Measurements from ENCODE around the gene ADARB1.

The ADARB1 gene

DNA sequence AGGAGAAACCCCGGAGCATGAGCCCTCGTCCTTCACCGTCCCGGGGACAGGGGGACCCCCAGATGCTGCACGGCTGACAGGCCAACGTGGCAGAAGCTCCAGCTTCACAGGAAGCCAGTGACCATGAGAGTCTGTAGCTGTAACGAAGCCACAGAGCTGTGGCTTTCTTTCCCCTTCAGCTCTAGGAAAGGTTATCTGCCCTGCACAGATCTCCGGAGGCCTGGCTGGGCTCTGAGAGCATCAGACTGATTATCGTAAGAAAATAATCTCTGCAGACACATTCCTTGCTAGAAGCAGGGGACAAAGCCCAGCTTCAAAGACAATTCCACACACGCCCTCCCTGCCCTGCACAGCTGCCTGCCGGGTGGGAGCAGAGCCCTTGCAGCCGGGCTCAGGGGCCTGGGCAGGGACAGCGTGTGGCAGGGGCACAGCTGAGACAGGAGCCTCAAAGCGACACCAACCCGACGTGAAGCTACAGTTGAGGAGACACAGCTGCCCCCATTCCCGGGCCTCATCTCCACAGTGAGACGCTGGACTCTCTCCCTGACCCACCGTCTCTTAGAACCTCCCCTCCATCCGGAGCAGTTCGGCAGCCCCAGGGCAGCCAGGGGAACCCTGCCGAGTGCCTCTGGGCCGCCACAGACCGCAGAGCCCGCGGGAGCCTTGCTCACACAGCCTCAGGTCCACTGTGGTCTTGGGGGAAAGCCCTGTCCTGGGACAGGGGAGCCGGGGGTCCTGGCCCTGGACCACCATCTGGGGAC, 182.7 kb downstream of the ADARB1 start:
- H3K27ac ChIP-seq: no peak overlapping the region
- no peaks in the 10 kb centered on the region for H3K9me3 ChIP-seq
- TF ChIP-seq, protein P1, sequence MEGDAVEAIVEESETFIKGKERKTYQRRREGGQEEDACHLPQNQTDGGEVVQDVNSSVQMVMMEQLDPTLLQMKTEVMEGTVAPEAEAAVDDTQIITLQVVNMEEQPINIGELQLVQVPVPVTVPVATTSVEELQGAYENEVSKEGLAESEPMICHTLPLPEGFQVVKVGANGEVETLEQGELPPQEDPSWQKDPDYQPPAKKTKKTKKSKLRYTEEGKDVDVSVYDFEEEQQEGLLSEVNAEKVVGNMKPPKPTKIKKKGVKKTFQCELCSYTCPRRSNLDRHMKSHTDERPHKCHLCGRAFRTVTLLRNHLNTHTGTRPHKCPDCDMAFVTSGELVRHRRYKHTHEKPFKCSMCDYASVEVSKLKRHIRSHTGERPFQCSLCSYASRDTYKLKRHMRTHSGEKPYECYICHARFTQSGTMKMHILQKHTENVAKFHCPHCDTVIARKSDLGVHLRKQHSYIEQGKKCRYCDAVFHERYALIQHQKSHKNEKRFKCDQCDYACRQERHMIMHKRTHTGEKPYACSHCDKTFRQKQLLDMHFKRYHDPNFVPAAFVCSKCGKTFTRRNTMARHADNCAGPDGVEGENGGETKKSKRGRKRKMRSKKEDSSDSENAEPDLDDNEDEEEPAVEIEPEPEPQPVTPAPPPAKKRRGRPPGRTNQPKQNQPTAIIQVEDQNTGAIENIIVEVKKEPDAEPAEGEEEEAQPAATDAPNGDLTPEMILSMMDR (IDR thresholded peaks at IDR 0.05): no peak
- no peaks in the 10 kb centered on the region for H3K36me3 ChIP-seq
- no peak overlapping the region for H3K4me3 ChIP-seq (ENCODE audit: low read depth in 1 of 2, low read length in 1 of 2)
- H3K27me3 ChIP-seq: peaks cover 42% of the 10 kb centered on the region
- no peaks in the 10 kb centered on the region for H3K4me1 ChIP-seq (ENCODE audit: control insufficient read depth in 1 of 2, insufficient read depth in 1 of 2, low read depth in 1 of 2, low read length in 1 of 2)

GRCh38 chr21:45257673-45258341, 183.4 kb downstream of the ADARB1 start:
- Histone ChIP-seq H3K4me1 (ENCODE audit: control insufficient read depth in 1 of 2, insufficient read depth in 1 of 2, low read depth in 1 of 2, low read length in 1 of 2) (no peaks in the 10 kb centered on the region), H3K9me3 (no peaks in the 10 kb centered on the region), H3K27me3 (peaks cover 42% of the 10 kb centered on the region), H3K36me3 (no peaks in the 10 kb centered on the region), H3K27ac (no peak overlapping the region), H3K4me3 (ENCODE audit: low read depth in 1 of 2, low read length in 1 of 2) (no peak overlapping the region)
- TF ChIP-seq, protein P1 (IDR thresholded peaks at IDR 0.05): no peak

DNA sequence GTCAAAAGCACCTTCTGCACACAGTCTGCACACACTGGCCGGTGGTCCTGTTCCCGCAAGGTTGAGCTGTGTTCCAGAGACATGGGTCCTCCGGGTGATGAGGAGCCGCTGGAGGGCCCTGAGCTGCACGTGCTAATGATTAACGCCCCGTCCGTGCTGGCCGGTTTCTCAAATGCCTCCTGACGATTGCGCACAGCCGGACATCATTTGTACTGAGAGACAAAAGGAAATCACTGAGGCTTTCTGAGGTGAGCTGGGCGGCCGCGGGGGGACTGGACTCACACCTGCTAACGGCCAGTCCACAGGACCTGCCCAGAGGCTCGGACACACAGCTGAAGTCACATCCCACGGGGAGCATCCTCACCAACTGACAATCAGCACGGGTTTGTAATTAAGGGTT, 184.1 kb downstream of the ADARB1 start:
- TF ChIP-seq, protein P1 (IDR thresholded peaks at IDR 0.05): no peak
- Histone ChIP-seq H3K27me3 (peaks cover 42% of the 10 kb centered on the region), H3K36me3 (peaks cover 5% of the 10 kb centered on the region), H3K9me3 (no peaks in the 10 kb centered on the region), H3K27ac (no peak overlapping the region), H3K4me3 (ENCODE audit: low read depth in 1 of 2, low read length in 1 of 2) (no peak overlapping the region), H3K4me1 (ENCODE audit: control insufficient read depth in 1 of 2, insufficient read depth in 1 of 2, low read depth in 1 of 2, low read length in 1 of 2) (no peaks in the 10 kb centered on the region)

DNA sequence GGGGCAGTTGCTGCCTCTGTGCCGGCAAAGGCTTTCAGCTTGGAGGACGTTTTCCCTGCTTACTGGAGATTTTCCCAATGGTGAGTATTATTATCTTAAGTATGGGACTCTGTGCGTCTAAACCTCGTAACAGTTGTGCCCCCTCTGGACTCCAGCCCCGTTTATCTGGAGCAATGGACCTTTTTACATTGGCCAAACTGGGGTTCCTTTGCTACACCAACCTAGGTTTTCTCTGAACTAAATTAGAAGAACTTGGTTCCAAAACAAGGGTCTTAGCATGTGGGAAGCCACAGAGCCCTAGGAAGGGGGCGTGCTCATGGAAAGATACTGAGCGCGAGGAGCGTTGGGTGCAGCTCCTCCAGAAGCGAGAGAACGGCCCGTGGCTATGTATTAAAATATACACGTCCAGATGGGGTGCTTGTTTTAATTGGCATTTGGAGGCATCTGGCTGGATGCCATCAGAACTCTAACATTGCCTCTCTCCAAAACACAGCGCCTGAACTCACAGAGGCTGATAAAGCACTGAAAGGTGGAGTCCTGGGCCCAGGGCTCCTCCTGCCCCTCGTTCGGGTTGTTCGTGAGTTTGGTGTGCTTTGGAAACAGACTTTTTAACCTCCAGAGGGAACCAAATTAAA, 184.9 kb downstream of the ADARB1 start:
- Histone ChIP-seq H3K27me3 (peaks cover 40% of the 10 kb centered on the region), H3K27ac (no peak overlapping the region), H3K4me1 (ENCODE audit: control insufficient read depth in 1 of 2, insufficient read depth in 1 of 2, low read depth in 1 of 2, low read length in 1 of 2) (no peaks in the 10 kb centered on the region), H3K36me3 (peaks cover 14% of the 10 kb centered on the region), H3K4me3 (ENCODE audit: low read depth in 1 of 2, low read length in 1 of 2) (no peak overlapping the region), H3K9me3 (no peaks in the 10 kb centered on the region)
- TF ChIP-seq, protein P1 (IDR thresholded peaks at IDR 0.05): no peak

DNA sequence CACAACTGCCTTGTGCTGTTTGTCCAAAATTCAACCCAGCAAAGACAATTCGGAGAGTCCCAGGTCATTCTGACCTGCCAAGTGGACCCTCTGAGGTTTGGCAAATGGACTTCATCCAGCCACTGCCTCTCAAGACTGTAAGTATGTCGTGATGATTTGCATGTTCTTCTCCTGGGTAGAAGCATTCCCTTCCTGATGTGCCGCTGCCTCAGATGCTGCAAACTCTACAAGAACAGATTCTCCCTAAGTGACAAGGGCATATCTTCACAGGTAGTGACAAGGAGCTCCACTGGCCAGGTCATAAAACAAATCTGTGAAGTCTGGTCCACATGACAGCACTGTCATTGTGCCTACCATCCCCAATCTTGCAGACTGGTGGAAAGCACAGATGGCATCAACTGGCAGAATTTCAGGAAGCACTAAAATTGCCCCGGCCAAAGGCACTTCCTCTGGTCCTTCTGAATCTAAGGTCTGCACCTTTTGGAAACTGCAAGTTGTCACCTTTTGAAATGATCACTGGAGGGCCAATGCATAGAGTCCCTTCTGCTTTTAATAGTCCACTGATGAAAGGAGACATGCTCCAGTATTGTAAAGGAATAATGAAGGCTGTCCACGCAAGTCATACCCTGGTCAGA, 185.9 kb downstream of the ADARB1 start:
- Histone ChIP-seq H3K27ac (no peak overlapping the region), H3K27me3 (peaks cover 30% of the 10 kb centered on the region), H3K4me3 (ENCODE audit: low read depth in 1 of 2, low read length in 1 of 2) (no peak overlapping the region), H3K4me1 (ENCODE audit: control insufficient read depth in 1 of 2, insufficient read depth in 1 of 2, low read depth in 1 of 2, low read length in 1 of 2) (no peaks in the 10 kb centered on the region), H3K36me3 (peaks cover 24% of the 10 kb centered on the region), H3K9me3 (no peaks in the 10 kb centered on the region)
- TF ChIP-seq, protein P1 (IDR thresholded peaks at IDR 0.05): no peak
